K562 (cell line): ENCODE results near the gene CCP110. TPM values are rescaled to one million over a fixed set of nuclear protein-coding genes. Genes with fewer than 3 reads are reported as not detected.

Experiments used
- BDP1 ChIP-seq: IDR thresholded peaks from 3 replicates; pipeline ENCODE4 v1.6.1; 2011; ENCODE audit not compliant: insufficient read length, insufficient read depth
- NFXL1 ChIP-seq: fragments of 450-650 bp; formaldehyde crosslinking; IDR thresholded peaks from 2 replicates; pipeline ENCODE4 v1.4.0; 2021; ENCODE audit warnings: mild to moderate bottlenecking
- POLR2A ChIP-seq: fragments of 450-650 bp; conservative IDR thresholded peaks from 2 replicates; pipeline ENCODE4 v1.6.1; 2016
- PRMT5 ChIP-seq: sonication (generic); formaldehyde crosslinking; IDR thresholded peaks from 2 replicates; pipeline ENCODE4 v1.5.0; 2020; ENCODE audit warnings: missing genetic modification reagents
- RNF2 ChIP-seq: sonication (generic); IDR thresholded peaks from 2 replicates; pipeline ENCODE4 v1.6.1; 2016
- TCF3 ChIP-seq: sonication (generic); formaldehyde crosslinking; IDR thresholded peaks from 2 replicates; pipeline ENCODE4 v1.4.0; 2020; ENCODE audit warnings: mild to moderate bottlenecking, missing genetic modification reagents
- XRCC3 ChIP-seq: fragments of 450-650 bp; IDR thresholded peaks from 2 replicates; pipeline ENCODE4 v1.6.1; 2017; ENCODE audit warnings: mild to moderate bottlenecking, moderate library complexity
- ZBTB1 ChIP-seq: sonication (generic); formaldehyde crosslinking; IDR thresholded peaks from 2 replicates; pipeline ENCODE4 v1.8.1; 2023; ENCODE audit warnings: missing genetic modification reagents, low read depth, mild to moderate bottlenecking, borderline replicate concordance
- ZBTB7A ChIP-seq: IDR thresholded peaks from 2 replicates; pipeline ENCODE4 v1.6.1; 2011; ENCODE audit warnings: low read depth, mild to moderate bottlenecking, low read length, moderate library complexity, borderline replicate concordance; ENCODE audit not compliant: control insufficient read depth
- ZFX ChIP-seq: sonication (generic); formaldehyde crosslinking; IDR thresholded peaks from 2 replicates; pipeline ENCODE4 v1.8.0; 2022; ENCODE audit warnings: mild to moderate bottlenecking, missing genetic modification reagents, moderate library complexity
- polyA plus RNA-seq, 8 experiments: library from polyadenylated mRNA; depleted of rRNA in 4 of 8; stranded (reverse) in 5 of 8; unstranded in 3 of 8; fragments of >200 nt; fragmentation: Nextera tagmentation in 2 of 8; fragmentation: Illumina TruSeq in 1 of 8; extraction: Ambion mirVana in 2 of 8; extraction: Trizol in 1 of 8; gene quantifications; 2 replicates each; pipeline versions ENCODE4 v1.2.1 to v1.2.3, GENCODE V29; 2011 to 2014; ENCODE audit warnings: inconsistent platforms in 1 of 8, missing spikeins in 1 of 8
- total RNA-seq, 7 experiments: library from RNA; depleted of rRNA in 6 of 7; stranded (reverse); fragments of >200 nt in 6 of 7; fragmentation: Illumina TruSeq in 2 of 7; extraction: Trizol in 2 of 7; gene quantifications; 2 replicates each; pipeline versions ENCODE4 v1.2.1 to v1.2.3, GENCODE V29; 2011 to 2021; ENCODE audit warnings: low replicate concordance in 1 of 7
- TF ChIP-seq, protein P1 (sequence below): fragments of 250-450 bp; sonication (Bioruptor Pico); IDR thresholded peaks from 2 replicates; pipeline ENCODE4 v1.9.0; 2021; ENCODE audit warnings: mild to moderate bottlenecking, inconsistent platforms
- TF ChIP-seq, protein P2 (sequence below), 2 experiments: fragments of 450-650 bp in 1 of 2; sonication (generic) in 1 of 2; formaldehyde crosslinking; conservative IDR thresholded peaks; 2 replicates each; pipeline versions ENCODE4 v1.4.0 to v1.8.1; 2020 to 2022; ENCODE audit warnings: mild to moderate bottlenecking in 1 of 2, missing genetic modification reagents in 1 of 2
- TF ChIP-seq, protein P3 (sequence below): sonication (generic); formaldehyde crosslinking; IDR thresholded peaks from 2 replicates; pipeline ENCODE4 v1.8.0; 2022; ENCODE audit warnings: mild to moderate bottlenecking, missing genetic modification reagents
- TF ChIP-seq, protein P4 (sequence below): sonication (generic); formaldehyde crosslinking; IDR thresholded peaks from 2 replicates; pipeline ENCODE4 v1.9.0; 2022; ENCODE audit warnings: mild to moderate bottlenecking, missing genetic modification reagents
- TF ChIP-seq, protein P5 (sequence below), 2 experiments: IDR thresholded peaks; 2 replicates each; pipeline ENCODE4 v1.6.1; 2012; ENCODE audit warnings: improper control_type of control experiment in 2 of 2, low read depth in 2 of 2, low read length in 2 of 2, borderline replicate concordance in 1 of 2

The CCP110 gene
- total and polyA plus RNA-seq, 9 of the 15 experiments (the other 6 are each of a cell fraction or from before 2014, with no cell fraction given), result 3.5 to 16.1 (median 12.1) TPM

DNA sequence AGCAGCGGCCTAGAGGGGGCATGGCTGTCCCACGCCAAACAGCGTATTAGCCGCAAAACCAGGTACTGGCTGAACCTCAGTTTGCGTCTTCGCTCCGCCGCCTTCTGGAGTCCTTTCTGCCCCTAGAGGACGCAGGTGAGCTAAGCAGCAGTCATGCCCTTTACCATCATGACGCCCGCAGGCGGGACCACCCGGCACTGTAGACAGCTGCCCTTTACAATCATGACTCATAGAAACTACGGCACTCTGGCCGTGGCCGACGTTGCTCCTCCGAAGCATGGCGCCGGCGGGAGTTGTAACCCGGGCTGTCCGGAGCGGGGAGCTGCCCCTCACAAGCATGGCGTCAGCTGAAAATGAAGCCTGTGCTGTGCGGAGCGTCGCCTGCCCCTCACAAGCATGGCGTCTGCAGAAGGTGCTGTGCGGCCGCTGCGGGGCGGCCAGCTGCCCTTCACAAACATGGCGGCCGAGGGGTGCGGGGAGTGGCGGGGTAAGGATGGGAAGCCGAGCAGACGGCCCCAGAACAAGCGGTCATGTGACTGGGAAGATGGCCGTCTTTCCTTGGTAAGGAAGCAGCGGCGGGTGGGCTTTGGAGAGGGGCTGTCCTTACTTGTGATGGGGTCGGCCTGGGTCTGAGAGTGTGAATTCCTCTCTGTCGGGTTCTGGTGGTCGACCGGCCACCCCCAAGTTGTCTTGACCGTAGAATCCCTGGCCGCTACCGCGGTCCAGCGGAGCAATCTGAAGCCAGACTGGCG is 31.6 kb downstream of the CCP110 start, which contains the start of gene VPS35L (continued):
- TF ChIP-seq, protein P1, sequence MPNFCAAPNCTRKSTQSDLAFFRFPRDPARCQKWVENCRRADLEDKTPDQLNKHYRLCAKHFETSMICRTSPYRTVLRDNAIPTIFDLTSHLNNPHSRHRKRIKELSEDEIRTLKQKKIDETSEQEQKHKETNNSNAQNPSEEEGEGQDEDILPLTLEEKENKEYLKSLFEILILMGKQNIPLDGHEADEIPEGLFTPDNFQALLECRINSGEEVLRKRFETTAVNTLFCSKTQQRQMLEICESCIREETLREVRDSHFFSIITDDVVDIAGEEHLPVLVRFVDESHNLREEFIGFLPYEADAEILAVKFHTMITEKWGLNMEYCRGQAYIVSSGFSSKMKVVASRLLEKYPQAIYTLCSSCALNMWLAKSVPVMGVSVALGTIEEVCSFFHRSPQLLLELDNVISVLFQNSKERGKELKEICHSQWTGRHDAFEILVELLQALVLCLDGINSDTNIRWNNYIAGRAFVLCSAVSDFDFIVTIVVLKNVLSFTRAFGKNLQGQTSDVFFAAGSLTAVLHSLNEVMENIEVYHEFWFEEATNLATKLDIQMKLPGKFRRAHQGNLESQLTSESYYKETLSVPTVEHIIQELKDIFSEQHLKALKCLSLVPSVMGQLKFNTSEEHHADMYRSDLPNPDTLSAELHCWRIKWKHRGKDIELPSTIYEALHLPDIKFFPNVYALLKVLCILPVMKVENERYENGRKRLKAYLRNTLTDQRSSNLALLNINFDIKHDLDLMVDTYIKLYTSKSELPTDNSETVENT (CRISPR knock-in tag), result peak; percentile 35; the same call in 1 of the 2 replicates
- TF ChIP-seq, protein P2, sequence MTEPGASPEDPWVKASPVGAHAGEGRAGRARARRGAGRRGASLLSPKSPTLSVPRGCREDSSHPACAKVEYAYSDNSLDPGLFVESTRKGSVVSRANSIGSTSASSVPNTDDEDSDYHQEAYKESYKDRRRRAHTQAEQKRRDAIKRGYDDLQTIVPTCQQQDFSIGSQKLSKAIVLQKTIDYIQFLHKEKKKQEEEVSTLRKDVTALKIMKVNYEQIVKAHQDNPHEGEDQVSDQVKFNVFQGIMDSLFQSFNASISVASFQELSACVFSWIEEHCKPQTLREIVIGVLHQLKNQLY (CRISPR knock-in tag; conservative IDR thresholded peaks at IDR 0.05), result no peak
- no peak for TF ChIP-seq XRCC3
- TF ChIP-seq ZBTB7A, result peak; percentile 37; the same call in 1 of the 2 replicates
- peak; percentile 86 for TF ChIP-seq ZFX (CRISPR knock-in tag)
- TF ChIP-seq POLR2A, result peak; percentile 80
- TF ChIP-seq, protein P3, sequence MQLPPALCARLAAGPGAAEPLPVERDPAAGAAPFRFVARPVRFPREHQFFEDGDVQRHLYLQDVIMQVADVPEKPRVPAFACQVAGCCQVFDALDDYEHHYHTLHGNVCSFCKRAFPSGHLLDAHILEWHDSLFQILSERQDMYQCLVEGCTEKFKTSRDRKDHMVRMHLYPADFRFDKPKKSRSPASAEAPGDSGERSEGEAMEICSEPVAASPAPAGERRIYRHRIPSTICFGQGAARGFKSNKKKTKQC (CRISPR knock-in tag), result peak; percentile 45; the same call in 1 of the 2 replicates
- TF ChIP-seq BDP1, result no peak
- TF ChIP-seq RNF2, result peak; percentile 24; the same call in 1 of the 2 replicates
- TF ChIP-seq ZBTB1, result no peak
- no peak for TF ChIP-seq NFXL1
- TF ChIP-seq TCF3 (CRISPR knock-in tag), result peak; percentile 26; the same call in 1 of the 2 replicates
- TF ChIP-seq PRMT5 (CRISPR knock-in tag), result no peak
- TF ChIP-seq, protein P4, sequence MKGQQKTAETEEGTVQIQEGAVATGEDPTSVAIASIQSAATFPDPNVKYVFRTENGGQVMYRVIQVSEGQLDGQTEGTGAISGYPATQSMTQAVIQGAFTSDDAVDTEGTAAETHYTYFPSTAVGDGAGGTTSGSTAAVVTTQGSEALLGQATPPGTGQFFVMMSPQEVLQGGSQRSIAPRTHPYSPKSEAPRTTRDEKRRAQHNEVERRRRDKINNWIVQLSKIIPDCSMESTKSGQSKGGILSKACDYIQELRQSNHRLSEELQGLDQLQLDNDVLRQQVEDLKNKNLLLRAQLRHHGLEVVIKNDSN, result peak; percentile 93
- TF ChIP-seq, protein P5, sequence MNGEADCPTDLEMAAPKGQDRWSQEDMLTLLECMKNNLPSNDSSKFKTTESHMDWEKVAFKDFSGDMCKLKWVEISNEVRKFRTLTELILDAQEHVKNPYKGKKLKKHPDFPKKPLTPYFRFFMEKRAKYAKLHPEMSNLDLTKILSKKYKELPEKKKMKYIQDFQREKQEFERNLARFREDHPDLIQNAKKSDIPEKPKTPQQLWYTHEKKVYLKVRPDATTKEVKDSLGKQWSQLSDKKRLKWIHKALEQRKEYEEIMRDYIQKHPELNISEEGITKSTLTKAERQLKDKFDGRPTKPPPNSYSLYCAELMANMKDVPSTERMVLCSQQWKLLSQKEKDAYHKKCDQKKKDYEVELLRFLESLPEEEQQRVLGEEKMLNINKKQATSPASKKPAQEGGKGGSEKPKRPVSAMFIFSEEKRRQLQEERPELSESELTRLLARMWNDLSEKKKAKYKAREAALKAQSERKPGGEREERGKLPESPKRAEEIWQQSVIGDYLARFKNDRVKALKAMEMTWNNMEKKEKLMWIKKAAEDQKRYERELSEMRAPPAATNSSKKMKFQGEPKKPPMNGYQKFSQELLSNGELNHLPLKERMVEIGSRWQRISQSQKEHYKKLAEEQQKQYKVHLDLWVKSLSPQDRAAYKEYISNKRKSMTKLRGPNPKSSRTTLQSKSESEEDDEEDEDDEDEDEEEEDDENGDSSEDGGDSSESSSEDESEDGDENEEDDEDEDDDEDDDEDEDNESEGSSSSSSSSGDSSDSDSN (IDR thresholded peaks at IDR 0.05; ENCODE audit: borderline replicate concordance in 1 of 2, low read depth in 2 of 2, low read length in 2 of 2), result peak; percentile 33 to 85; a peak in 1 of 4 replicates
